ENCODE measurements around the gene KMT5B. TPM values are rescaled to one million over a fixed set of nuclear protein-coding genes. Genes with fewer than 3 reads are reported as not detected.

KMT5B gene
- polyA plus RNA-seq (2013) = 37.5 TPM

DNA sequence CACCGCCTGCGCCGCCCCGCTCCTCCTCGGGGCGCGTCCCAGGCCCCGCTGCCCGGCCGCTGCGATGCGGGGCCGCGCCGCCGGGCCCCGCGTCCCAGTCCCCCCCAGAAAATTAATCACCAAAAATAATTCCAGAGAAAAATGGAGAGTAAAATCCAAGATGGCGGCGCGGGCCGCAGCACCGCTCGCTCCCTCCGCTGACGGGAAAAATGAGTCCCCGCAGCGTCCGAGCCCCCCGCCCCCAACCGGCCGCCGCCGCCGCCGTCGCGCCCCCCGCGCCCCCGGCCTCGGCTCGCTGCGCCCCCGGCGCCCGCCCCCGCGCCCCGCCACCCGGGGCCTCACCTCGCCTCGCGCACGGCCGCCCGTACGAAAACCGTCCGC, at the start of gene KMT5B:
KMT5B (minus strand) TSS at position 162 of the 381 bp plus-strand sequence. CDS start 23,220 bp downstream, outside the sequence.
- peak within 1 kb of the TSS; percentile 83 to 95 for H3K27ac ChIP-seq (ENCODE audit: insufficient read depth in 1 of 2, low read depth in 1 of 2, low read length in 2 of 2, poor library complexity in 1 of 2, severe bottlenecking in 2 of 2)
- ChIA-PET CTCF (no interaction called here), POLR2A (no interaction called here)
- WGBS (ENCODE audit: insufficient coverage) = 0% methylated on average over 13 of the region's 60 CpGs
- H3K4me1 ChIP-seq (ENCODE audit: control extremely low read depth in 1 of 4, control insufficient read depth in 4 of 4, insufficient read depth in 4 of 4, low read length in 3 of 4) = peaks cover 12 to 49% (median 31%) of the 10 kb centered on the region in 4 experiments
- peak in 1 of 3 donors; percentile 48 for DNase-seq
- peaks cover 0 to 6% (median 0%) of the 10 kb centered on the region in 5 experiments for H3K27me3 ChIP-seq (replicated peaks in 2 of 5; ENCODE audit: control insufficient read depth in 4 of 5, insufficient read depth in 5 of 5, low read length in 4 of 5)
- peak within 1 kb of the TSS; percentile 75 to 91 (median 89) for H3K4me3 ChIP-seq (ENCODE audit: control insufficient read depth in 1 of 7, extremely low read depth in 1 of 7, insufficient read depth in 4 of 7, low read depth in 2 of 7, low read length in 6 of 7)
- no peaks in the 10 kb centered on the region for H3K9me3 ChIP-seq (ENCODE audit: control extremely low read depth in 1 of 5, control insufficient read depth in 4 of 5, insufficient read depth in 2 of 5, low read depth in 1 of 5, low read length in 4 of 5)
- H3K36me3 ChIP-seq (ENCODE audit: control insufficient read depth in 4 of 4, insufficient read depth in 4 of 4, low read length in 3 of 4) = no peaks in the 10 kb centered on the region

DNA sequence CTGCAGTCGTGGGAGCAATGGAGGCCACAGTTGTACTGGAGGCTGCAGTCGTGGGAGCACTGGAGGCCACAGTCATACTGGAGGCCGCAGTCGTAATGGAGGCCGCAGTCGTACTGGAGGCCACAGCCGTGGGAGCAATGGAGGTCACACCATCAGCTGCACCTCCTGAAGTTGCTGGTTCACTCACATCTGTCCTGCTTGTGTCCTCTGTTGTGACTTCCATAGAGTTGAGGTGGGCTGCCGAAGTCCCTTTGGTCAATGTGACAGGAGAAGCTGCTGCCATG, 49.4 kb upstream of the KMT5B start:
- ChIA-PET POLR2A (no interaction called here), CTCF (interaction anchor here (7.3 to 10.0 kb wide), 2 partner anchors 10 to 36 kb away, joined by 55 to 188 read pairs; partner anchors contain the start of gene C11orf24)
- Histone ChIP-seq H3K27me3 (replicated peaks in 2 of 5; ENCODE audit: control insufficient read depth in 4 of 5, insufficient read depth in 5 of 5, low read length in 4 of 5) (no peaks in the 10 kb centered on the region), H3K9me3 (ENCODE audit: control extremely low read depth in 1 of 5, control insufficient read depth in 4 of 5, insufficient read depth in 2 of 5, low read depth in 1 of 5, low read length in 4 of 5) (no peaks in the 10 kb centered on the region), H3K27ac (ENCODE audit: insufficient read depth in 1 of 2, low read depth in 1 of 2, low read length in 2 of 2, poor library complexity in 1 of 2, severe bottlenecking in 2 of 2) (no peak overlapping the region), H3K4me1 (ENCODE audit: control extremely low read depth in 1 of 4, control insufficient read depth in 4 of 4, insufficient read depth in 4 of 4, low read length in 3 of 4) (peaks cover 0 to 3% (median 1%) of the 10 kb centered on the region in 4 experiments), H3K4me3 (ENCODE audit: control insufficient read depth in 1 of 7, extremely low read depth in 1 of 7, insufficient read depth in 4 of 7, low read depth in 2 of 7, low read length in 6 of 7) (no peak overlapping the region), H3K36me3 (ENCODE audit: control insufficient read depth in 4 of 4, insufficient read depth in 4 of 4, low read length in 3 of 4) (peaks cover 2 to 56% (median 35%) of the 10 kb centered on the region in 4 experiments)
- WGBS (ENCODE audit: insufficient coverage) = 93% methylated on average over 8 of the region's 8 CpGs
- DNase-seq = no peak

DNA sequence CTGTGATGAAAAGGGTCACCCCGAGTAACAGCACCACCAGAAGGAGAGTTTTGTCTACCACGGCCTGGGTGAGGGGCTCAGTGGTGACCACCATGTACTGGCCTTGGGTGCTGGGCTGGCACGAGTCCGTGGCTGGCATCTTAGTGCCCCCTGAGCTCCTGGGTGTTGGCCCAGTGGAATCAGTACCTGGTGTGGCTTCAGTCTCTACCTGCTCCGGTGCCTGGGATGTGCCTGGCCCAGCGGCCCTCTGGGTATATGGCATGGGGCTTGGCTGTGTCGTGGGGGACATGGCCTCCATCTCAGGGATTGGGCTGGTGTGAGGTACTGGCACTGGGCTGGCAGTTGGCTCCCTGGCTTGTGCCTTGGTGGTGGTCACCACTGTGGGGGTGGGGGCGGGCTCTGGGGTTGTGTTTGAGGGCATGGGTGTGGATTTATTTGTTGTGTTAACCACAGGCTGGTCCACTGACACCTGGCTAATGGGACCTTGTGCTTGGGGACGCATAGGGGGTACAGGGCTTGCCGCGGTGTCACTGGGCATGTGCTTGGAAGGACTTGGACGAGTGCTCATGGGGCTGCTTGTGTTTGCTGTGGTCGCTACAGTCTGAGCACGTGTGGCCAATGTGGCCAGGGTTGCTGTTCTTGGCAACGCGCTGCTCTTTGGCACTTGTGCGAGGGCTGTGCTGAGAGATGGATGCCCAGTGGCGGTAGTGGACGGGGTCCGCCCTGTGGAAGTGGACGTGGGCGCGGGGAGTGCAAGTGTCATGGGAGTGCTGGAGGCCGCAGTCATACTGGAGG, 48.9 kb upstream of the KMT5B start:
- POLR2A ChIA-PET = no interaction called here
- CTCF ChIA-PET = interaction anchor here (1.1 to 10.0 kb wide), 4 partner anchors 10 to 119 kb away, joined by 3 to 188 read pairs (median 30); partner anchors contain the start of gene C11orf24
- no peak for DNase-seq

DNA sequence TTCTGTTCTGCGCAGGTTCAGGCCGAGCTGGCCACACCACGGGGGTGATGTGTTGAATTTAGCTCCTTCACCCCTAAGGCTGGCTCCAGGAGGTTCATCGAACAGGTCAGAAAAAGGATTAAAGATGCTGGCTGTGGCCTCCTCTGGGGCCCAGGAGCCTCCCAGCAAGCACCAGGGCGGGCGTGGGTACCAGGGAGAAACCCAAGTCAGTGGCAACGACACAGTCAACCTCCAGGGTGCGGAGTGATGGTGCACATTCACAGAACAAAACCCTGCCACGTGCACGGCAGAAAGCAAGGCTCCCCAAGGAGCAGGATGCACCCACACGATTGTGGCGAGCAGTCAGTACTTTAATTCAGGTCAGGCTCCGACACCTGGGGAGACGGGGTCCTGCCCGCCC, 47.9 kb upstream of the KMT5B start:
- Histone ChIP-seq H3K4me3 (ENCODE audit: control insufficient read depth in 1 of 7, extremely low read depth in 1 of 7, insufficient read depth in 4 of 7, low read depth in 2 of 7, low read length in 6 of 7) (no peak overlapping the region), H3K36me3 (ENCODE audit: control insufficient read depth in 4 of 4, insufficient read depth in 4 of 4, low read length in 3 of 4) (peaks cover 2 to 43% (median 28%) of the 10 kb centered on the region in 4 experiments), H3K27me3 (replicated peaks in 2 of 5; ENCODE audit: control insufficient read depth in 4 of 5, insufficient read depth in 5 of 5, low read length in 4 of 5) (no peaks in the 10 kb centered on the region), H3K27ac (ENCODE audit: insufficient read depth in 1 of 2, low read depth in 1 of 2, low read length in 2 of 2, poor library complexity in 1 of 2, severe bottlenecking in 2 of 2) (no peak overlapping the region), H3K4me1 (ENCODE audit: control extremely low read depth in 1 of 4, control insufficient read depth in 4 of 4, insufficient read depth in 4 of 4, low read length in 3 of 4) (peaks cover 0 to 4% (median 2%) of the 10 kb centered on the region in 4 experiments), H3K9me3 (ENCODE audit: control extremely low read depth in 1 of 5, control insufficient read depth in 4 of 5, insufficient read depth in 2 of 5, low read depth in 1 of 5, low read length in 4 of 5) (no peaks in the 10 kb centered on the region)
- WGBS (ENCODE audit: insufficient coverage) = 93% methylated on average over 14 of the region's 15 CpGs
- no peak for DNase-seq
- ChIA-PET POLR2A (no interaction called here), CTCF (interaction anchor here (0.8 to 10.0 kb wide), 5 partner anchors 10 to 120 kb away, joined by 3 to 188 read pairs (median 6); partner anchors contain the start of gene C11orf24)

More for the DNA sequence above, 48.9 kb upstream of the KMT5B start:
- Histone ChIP-seq H3K36me3 (ENCODE audit: control insufficient read depth in 4 of 4, insufficient read depth in 4 of 4, low read length in 3 of 4) (peaks cover 2 to 51% (median 33%) of the 10 kb centered on the region in 4 experiments), H3K4me3 (ENCODE audit: control insufficient read depth in 1 of 7, extremely low read depth in 1 of 7, insufficient read depth in 4 of 7, low read depth in 2 of 7, low read length in 6 of 7) (no peak overlapping the region), H3K9me3 (ENCODE audit: control extremely low read depth in 1 of 5, control insufficient read depth in 4 of 5, insufficient read depth in 2 of 5, low read depth in 1 of 5, low read length in 4 of 5) (no peaks in the 10 kb centered on the region), H3K4me1 (ENCODE audit: control extremely low read depth in 1 of 4, control insufficient read depth in 4 of 4, insufficient read depth in 4 of 4, low read length in 3 of 4) (peaks cover 0 to 4% (median 2%) of the 10 kb centered on the region in 4 experiments), H3K27ac (ENCODE audit: insufficient read depth in 1 of 2, low read depth in 1 of 2, low read length in 2 of 2, poor library complexity in 1 of 2, severe bottlenecking in 2 of 2) (no peak overlapping the region), H3K27me3 (replicated peaks in 2 of 5; ENCODE audit: control insufficient read depth in 4 of 5, insufficient read depth in 5 of 5, low read length in 4 of 5) (no peaks in the 10 kb centered on the region)
- WGBS (ENCODE audit: insufficient coverage) = 98% methylated on average over 24 of the region's 24 CpGs

DNA sequence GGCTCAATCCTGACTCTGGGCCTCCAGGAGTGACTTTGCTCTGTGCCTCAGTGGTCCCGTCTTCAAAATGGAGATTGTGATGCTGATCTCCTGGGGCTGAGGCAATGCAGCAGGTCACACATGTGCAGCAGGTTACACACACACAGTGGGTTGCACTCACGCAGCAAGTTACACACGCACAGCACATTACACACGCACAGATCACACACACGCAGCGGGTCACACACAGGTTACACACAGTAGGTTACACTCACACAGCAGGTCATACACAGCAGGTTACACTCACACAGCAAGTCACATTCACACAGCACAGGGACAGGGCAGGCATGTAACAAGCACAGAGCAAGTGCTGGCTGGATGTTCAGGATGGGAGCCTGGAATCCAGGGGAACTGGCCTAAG, 47.4 kb upstream of the KMT5B start:
- ChIA-PET CTCF (interaction anchor here (0.8 to 10.0 kb wide), 7 partner anchors 12 to 189 kb away, joined by 3 to 188 read pairs (median 4); partner anchors contain the start of gene C11orf24), POLR2A (no interaction called here)
- H3K27ac ChIP-seq (ENCODE audit: insufficient read depth in 1 of 2, low read depth in 1 of 2, low read length in 2 of 2, poor library complexity in 1 of 2, severe bottlenecking in 2 of 2) = no peak overlapping the region
- no peak overlapping the region for H3K4me3 ChIP-seq (ENCODE audit: control insufficient read depth in 1 of 7, extremely low read depth in 1 of 7, insufficient read depth in 4 of 7, low read depth in 2 of 7, low read length in 6 of 7)
- peaks cover 0 to 4% (median 2%) of the 10 kb centered on the region in 4 experiments for H3K4me1 ChIP-seq (ENCODE audit: control extremely low read depth in 1 of 4, control insufficient read depth in 4 of 4, insufficient read depth in 4 of 4, low read length in 3 of 4)
- H3K9me3 ChIP-seq (ENCODE audit: control extremely low read depth in 1 of 5, control insufficient read depth in 4 of 5, insufficient read depth in 2 of 5, low read depth in 1 of 5, low read length in 4 of 5) = no peaks in the 10 kb centered on the region
- no peak for DNase-seq
- no peaks in the 10 kb centered on the region for H3K27me3 ChIP-seq (replicated peaks in 2 of 5; ENCODE audit: control insufficient read depth in 4 of 5, insufficient read depth in 5 of 5, low read length in 4 of 5)
- peaks cover 2 to 39% (median 25%) of the 10 kb centered on the region in 4 experiments for H3K36me3 ChIP-seq (ENCODE audit: control insufficient read depth in 4 of 4, insufficient read depth in 4 of 4, low read length in 3 of 4)
- WGBS (ENCODE audit: insufficient coverage) = 98% methylated on average over 5 of the region's 6 CpGs

DNA sequence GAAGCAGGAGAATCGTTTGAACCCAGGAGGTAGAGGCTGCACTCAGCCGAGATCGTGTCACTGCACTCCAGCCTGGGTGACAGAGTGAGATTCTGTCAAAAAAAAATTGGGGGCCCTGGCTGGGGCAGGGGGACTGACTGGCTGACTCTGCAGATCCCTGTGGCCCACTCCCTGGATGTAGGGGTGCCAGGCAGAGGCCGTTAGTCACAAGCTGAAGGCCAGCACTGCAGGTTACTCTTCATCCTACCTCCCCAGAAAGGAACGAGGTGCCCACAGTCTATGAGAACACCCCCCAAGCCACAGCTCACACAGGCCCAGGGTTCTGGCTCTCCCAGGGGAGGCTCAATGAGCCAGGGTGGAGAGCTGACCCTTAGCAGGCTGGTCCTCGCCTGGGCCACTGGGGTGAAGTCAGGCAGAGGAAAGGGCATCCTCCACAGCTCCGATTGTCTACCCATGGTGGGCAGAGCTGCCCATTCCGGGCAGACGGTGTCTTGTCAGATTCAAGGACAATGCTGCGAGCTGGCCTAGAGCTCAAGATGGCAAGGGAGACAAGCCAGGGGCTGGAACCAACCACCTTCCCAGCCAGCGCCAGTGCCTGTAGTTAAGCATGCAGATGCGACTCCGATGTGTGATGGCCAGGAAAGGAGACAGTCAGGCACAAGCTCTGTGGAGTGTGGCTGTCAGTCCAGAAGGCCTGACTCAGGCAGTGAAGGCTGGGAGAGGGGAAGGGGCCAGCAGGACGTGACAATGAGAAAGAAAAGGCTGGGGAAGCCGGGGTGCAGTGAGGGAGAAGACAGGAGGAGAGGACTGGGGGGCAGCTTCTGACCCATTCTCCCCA, 46.2 kb upstream of the KMT5B start:
- DNase-seq = no peak
- Histone ChIP-seq H3K27ac (ENCODE audit: insufficient read depth in 1 of 2, low read depth in 1 of 2, low read length in 2 of 2, poor library complexity in 1 of 2, severe bottlenecking in 2 of 2) (no peak overlapping the region), H3K27me3 (replicated peaks in 2 of 5; ENCODE audit: control insufficient read depth in 4 of 5, insufficient read depth in 5 of 5, low read length in 4 of 5) (no peaks in the 10 kb centered on the region), H3K36me3 (ENCODE audit: control insufficient read depth in 4 of 4, insufficient read depth in 4 of 4, low read length in 3 of 4) (peaks cover 2 to 33% (median 22%) of the 10 kb centered on the region in 4 experiments), H3K4me1 (ENCODE audit: control extremely low read depth in 1 of 4, control insufficient read depth in 4 of 4, insufficient read depth in 4 of 4, low read length in 3 of 4) (peaks cover 0 to 4% (median 2%) of the 10 kb centered on the region in 4 experiments), H3K4me3 (ENCODE audit: control insufficient read depth in 1 of 7, extremely low read depth in 1 of 7, insufficient read depth in 4 of 7, low read depth in 2 of 7, low read length in 6 of 7) (no peak overlapping the region), H3K9me3 (ENCODE audit: control extremely low read depth in 1 of 5, control insufficient read depth in 4 of 5, insufficient read depth in 2 of 5, low read depth in 1 of 5, low read length in 4 of 5) (no peaks in the 10 kb centered on the region)
- POLR2A ChIA-PET = no interaction called here
- WGBS (ENCODE audit: insufficient coverage) = 96% methylated on average over 15 of the region's 15 CpGs
- CTCF ChIA-PET = interaction anchor here (0.7 to 10.0 kb wide), 9 partner anchors 13 to 190 kb away, joined by 3 to 188 read pairs (median 4); partner anchors contain the start of gene C11orf24

Data from common myeloid progenitor, CD34-positive (primary cell).